Measurements from ENCODE around the gene MXRA8.
"Not testable (repeated sequence)": the region's sequence is repeated elsewhere in the genome, so short reads cannot be mapped to it uniquely, and the experiment has no call there.

The MXRA8 gene, protein sequence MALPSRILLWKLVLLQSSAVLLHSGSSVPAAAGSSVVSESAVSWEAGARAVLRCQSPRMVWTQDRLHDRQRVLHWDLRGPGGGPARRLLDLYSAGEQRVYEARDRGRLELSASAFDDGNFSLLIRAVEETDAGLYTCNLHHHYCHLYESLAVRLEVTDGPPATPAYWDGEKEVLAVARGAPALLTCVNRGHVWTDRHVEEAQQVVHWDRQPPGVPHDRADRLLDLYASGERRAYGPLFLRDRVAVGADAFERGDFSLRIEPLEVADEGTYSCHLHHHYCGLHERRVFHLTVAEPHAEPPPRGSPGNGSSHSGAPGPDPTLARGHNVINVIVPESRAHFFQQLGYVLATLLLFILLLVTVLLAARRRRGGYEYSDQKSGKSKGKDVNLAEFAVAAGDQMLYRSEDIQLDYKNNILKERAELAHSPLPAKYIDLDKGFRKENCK

GRCh38 chr1:1358433-1359271 lies at the start of gene MXRA8:
TSS of gene MXRA8 (minus strand) at chr1:1358555. CDS start at chr1:1358504, 51 bp downstream.
- no peak for DNase-seq (ENCODE audit: low read depth in 2 of 2)

GRCh38 chr1:1407636-1408318 lies 49.4 kb upstream of the MXRA8 start:
- no peak for DNase-seq (ENCODE audit: low read depth in 2 of 2)

DNA sequence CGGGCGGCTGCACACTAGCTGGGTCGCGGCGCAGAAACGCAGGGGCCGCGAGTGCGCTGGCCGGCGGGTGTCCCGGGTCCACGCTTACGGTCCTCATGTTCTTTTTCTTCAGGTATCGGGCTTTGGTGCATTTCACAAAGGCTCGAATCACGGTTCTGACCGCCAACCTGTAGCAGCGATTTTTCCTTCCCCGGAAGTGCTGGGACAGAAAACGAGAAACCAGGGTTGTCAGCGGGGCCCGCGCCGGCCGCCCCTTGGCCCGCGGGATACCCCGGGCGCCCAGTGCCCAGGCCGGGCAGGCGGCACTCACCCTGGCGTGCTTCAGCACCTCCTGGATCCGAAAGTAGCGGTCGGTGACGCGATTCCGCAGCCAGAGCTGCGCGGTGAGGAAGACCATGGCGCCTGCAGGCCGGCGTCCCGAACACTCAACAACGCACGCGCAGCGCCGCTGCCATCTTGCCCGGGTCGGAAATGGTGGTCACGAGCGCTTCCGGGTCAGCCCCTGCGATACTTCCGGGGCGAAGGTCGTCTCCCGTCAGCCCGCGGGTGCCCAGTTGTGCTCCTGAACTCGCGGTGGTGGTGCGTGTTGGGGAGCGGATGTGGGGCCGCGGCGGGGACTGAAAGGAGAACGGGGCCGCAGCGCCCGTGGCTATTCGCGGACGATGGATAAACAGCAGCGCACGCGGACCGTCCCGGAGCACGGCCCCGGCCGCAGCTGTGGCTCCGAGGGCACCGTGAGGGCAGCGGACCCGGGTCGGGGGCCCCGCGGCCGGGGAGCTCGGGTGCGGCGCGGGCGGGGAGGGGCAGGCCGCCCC lies 48.7 kb upstream of the MXRA8 start, which contains the start of gene MRPL20:
TSS of gene MRPL20 (minus strand) at position 473 of the 815 bp plus-strand sequence. CDS start at position 397, 76 bp downstream.
- DNase-seq (ENCODE audit: low read depth in 2 of 2), result peak; percentile 93 to 95

- DNase-seq (ENCODE audit: low read depth in 2 of 2), result no peak
These were observed 47.9 kb upstream of the MXRA8 start for GRCh38 chr1:1406101-1406820.

GRCh38 chr1:1403653-1404052 lies 45.3 kb upstream of the MXRA8 start:
- no peak for DNase-seq (ENCODE audit: low read depth in 2 of 2)

DNA sequence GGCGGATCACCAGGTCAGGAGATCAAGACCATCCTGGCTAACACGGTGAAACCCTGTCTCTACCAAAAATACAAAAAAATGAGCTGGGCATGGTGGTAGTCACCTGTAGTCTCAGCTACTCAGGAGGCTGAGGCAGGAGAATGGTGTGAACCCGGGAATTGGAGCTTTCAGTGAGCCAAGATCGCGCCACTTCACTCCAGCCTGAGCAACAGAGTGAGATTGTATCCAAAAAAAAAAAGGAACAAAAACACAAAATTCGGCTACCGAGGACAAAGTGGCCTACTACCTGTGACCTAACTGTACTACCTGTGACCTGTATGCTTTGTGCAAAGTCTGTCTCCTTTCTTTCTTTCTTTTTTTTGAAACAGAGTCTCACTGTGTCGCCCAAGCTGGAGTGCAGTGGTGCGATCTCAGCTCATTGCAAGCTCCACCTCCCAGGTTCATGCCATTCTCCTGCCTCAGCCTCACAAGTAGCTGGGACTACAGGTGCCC lies 44.6 kb upstream of the MXRA8 start:
- DNase-seq (ENCODE audit: low read depth in 2 of 2), result not testable (repeated sequence)

- DNase-seq (ENCODE audit: low read depth in 2 of 2), result peak in 1 of 2 experiments; percentile 41
These were observed 43.9 kb upstream of the MXRA8 start for GRCh38 chr1:1402072-1402900.

DNA sequence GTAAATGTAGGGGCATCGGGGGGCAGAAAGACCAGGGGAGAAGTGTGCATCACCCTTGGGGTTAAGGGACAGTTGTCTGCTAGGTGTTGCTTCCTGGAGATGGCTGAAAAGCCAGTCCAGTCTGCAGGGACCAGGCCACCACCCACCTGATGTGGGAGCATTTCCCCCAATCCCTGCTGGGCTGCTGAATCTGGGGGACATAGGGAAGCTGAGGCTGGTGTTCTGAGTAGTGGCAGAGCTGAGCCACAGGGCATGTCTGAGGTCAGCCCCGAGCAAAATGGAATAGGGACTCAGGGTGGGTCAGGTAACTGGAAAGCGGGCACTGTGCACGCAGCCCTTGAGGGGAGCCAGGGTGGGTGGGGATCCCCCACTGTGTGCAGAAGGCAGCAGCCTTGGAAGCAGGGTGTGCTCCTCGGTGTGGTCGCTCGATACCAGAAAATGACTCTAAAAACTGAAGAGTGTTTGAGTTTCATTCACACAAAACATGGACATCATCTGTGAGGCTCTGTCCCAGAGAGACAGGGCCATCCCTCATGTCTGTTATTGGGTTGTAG lies 43.2 kb upstream of the MXRA8 start:
- DNase-seq (ENCODE audit: low read depth in 2 of 2), result no peak

GRCh38 chr1:1400576-1401456 lies 42.5 kb upstream of the MXRA8 start:
- no peak for DNase-seq (ENCODE audit: low read depth in 2 of 2)

DNA sequence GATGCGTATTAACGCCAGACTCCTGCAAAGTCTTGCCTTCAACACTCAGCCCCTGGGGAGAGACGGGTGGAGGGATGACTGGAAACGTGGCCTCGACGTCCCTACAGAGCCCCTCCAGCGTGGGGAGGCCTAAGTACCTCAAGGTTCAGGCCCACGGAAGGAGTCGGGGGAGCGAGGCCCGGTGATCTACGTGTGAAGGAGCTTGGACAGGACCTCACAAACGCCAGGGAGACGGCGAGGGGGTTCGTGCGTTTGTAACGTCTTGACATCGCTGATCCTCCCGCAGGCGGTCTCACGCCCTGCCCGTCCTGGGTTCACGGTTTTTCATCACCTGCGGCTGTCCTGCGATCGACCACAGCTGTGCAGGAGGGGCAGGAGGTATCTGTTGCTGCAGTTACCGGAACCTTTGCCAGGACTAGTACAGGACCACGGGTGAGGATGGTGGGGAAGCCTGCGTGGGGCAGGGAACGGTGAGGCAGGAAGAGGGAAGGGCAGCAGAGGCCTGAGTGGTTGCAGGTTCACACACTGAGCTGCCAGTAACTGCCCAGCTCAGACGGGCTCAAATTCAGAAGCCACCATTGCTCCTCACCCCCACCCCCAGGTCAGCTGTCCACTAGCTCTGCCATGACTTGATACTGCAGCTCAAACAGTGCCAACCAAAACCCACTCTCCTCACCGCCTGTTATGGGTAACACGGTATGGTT lies 41.7 kb upstream of the MXRA8 start:
- DNase-seq (ENCODE audit: low read depth in 2 of 2), result peak in 1 of 2 experiments; percentile 20

GRCh38 chr1:1399187-1399871 lies 41.0 kb upstream of the MXRA8 start, which contains the start of gene CCNL2:
TSS of gene CCNL2 (minus strand) at chr1:1399335. CDS start at chr1:1399306, 29 bp downstream.
- peak; percentile 99 for DNase-seq (ENCODE audit: low read depth in 2 of 2)

GRCh38 chr1:1398677-1399186 lies 40.4 kb upstream of the MXRA8 start:
- DNase-seq (ENCODE audit: low read depth in 2 of 2), result no peak

- no peak for DNase-seq (ENCODE audit: low read depth in 2 of 2)
These were observed 39.6 kb upstream of the MXRA8 start for GRCh38 chr1:1397839-1398523.

GRCh38 chr1:1395166-1395565 lies 36.8 kb upstream of the MXRA8 start:
- no peak for DNase-seq (ENCODE audit: low read depth in 2 of 2)

DNA sequence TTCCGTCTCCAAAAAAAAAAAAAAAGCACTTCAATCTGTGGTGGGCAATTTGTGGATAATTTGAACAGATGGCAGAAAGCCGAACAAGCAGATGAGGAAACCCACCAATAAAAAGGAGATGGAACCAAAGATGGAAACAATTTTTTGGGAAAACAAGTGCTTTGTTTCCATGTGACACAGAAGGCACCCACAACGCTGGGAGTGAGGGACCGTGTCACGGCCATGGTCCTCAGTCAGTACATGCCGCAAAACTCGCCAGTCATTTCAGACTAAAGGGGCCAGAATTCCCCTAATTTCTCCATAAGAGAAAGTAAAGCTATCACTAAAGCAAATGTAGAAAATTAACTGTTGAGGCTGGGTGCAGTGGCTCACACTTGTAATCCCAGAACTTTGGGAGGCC lies 35.8 kb upstream of the MXRA8 start:
- DNase-seq (ENCODE audit: low read depth in 2 of 2), result no peak

DNA sequence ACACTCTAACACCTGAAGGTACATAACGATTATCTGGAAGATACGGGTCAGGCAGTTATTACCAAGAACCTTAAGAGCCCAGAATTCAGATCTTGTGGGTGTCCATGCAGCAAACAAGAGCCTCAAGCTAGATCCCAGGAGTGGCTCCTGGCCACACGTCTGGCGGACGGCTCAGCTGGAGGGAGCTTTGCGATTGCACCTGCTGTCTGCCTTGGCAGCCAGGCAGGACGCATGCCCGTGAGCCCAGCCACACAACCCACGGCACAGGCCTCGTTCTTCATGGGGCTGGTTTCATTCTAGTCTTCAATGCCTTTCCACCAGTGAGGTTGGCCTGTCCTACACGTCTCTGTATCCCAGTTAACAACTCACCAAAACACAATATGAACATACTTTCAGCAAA lies 35.1 kb upstream of the MXRA8 start:
- no peak for DNase-seq (ENCODE audit: low read depth in 2 of 2)
